H1 (cell line): Measurements from ENCODE around the gene HS1BP3. TPM values are rescaled to one million over a fixed set of nuclear protein-coding genes. Genes with fewer than 3 reads are reported as not detected.

ENCODE experiments used
- CTCF ChIA-PET: fragments of 300-600 bp; sonication (Branson Sonifier 250); formaldehyde crosslinking; loops from one replicate; lab custom pipeline; 2021; ENCODE audit not compliant: partially characterized antibody; lab: Charles Lee
- POLR2A ChIA-PET: fragments of 300-600 bp; sonication (Branson Sonifier 250); formaldehyde crosslinking; loops from one replicate; lab custom pipeline; 2021; ENCODE audit warnings: inconsistent platforms; ENCODE audit not compliant: partially characterized antibody; lab: Charles Lee
- DNase-seq, 2 experiments: peaks; one replicate each; pipeline versions ENCODE4 v3.0.0 to v3.0.0-alpha.2; 2010 to 2022; ENCODE audit warnings: low spot score in 2 of 2, low read depth in 1 of 2, mixed read lengths in 1 of 2
- FAIRE-seq: peaks from 2 replicates; lab custom pipeline; 2011; peaks lifted over from hg19 to GRCh38; lab: Jason Lieb, UNC
- H2AFZ ChIP-seq: 2 replicates; pipeline ENCODE4 v1.8.1; 2012; ENCODE audit warnings: low read length, inconsistent platforms
- H2AK5ac ChIP-seq: 2 replicates; pipeline ENCODE4 v1.6.1; 2013; ENCODE audit warnings: low read depth, low read length
- H2BK120ac ChIP-seq: replicated peaks from 2 replicates; pipeline ENCODE3; 2013; ENCODE audit warnings: low read depth, low read length, inconsistent platforms
- H2BK12ac ChIP-seq: 2 replicates; pipeline ENCODE4 v1.6.1; 2013; ENCODE audit warnings: low read depth, low read length
- H2BK15ac ChIP-seq: 2 replicates; pipeline ENCODE4 v1.6.1; 2013; ENCODE audit warnings: low read length
- H2BK20ac ChIP-seq: 2 replicates; pipeline ENCODE4 v1.6.1; 2013; ENCODE audit warnings: low read length
- H2BK5ac ChIP-seq: 2 replicates; pipeline ENCODE4 v1.6.1; 2013; ENCODE audit warnings: low read depth, low read length
- H3K14ac ChIP-seq: 2 replicates; pipeline ENCODE4 v1.6.1; 2013; ENCODE audit warnings: inconsistent platforms; ENCODE audit not compliant: insufficient read length
- H3K18ac ChIP-seq: 2 replicates; pipeline ENCODE4 v1.6.1; 2013; ENCODE audit warnings: low read length; ENCODE audit errors: extremely low read depth
- H3K23ac ChIP-seq: 2 replicates; pipeline ENCODE4 v1.6.1; 2013; ENCODE audit warnings: inconsistent platforms; ENCODE audit not compliant: insufficient read length
- H3K23me2 ChIP-seq: 2 replicates; pipeline ENCODE4 v1.6.1; 2013; ENCODE audit warnings: low read depth, low read length
- H3K27ac ChIP-seq: 2 replicates; pipeline ENCODE4 v1.6.1; 2011; ENCODE audit warnings: low read depth, low read length, inconsistent platforms
- H3K27me3 ChIP-seq, 4 experiments: replicated peaks in 1 of 4; 1 replicate in 1 of 4; 2 replicates in 3 of 4; pipeline versions ENCODE4 v1.6.1 to v1.8.1; 2011 to 2013; ENCODE audit warnings: low read length in 3 of 4, mild to moderate bottlenecking in 3 of 4, inconsistent platforms in 2 of 4, mixed read lengths in 2 of 4, moderate library complexity in 1 of 4; ENCODE audit not compliant: control insufficient read depth in 3 of 4, insufficient read depth in 3 of 4; ENCODE audit errors: extremely low read depth in 1 of 4
- H3K36me3 ChIP-seq, 4 experiments: 2 replicates each; pipeline versions ENCODE4 v1.6.1 to v1.8.1; 2011 to 2013; ENCODE audit warnings: mild to moderate bottlenecking in 4 of 4, low read length in 3 of 4, moderate library complexity in 2 of 4, control low read depth in 1 of 4, inconsistent platforms in 1 of 4; ENCODE audit not compliant: insufficient read depth in 4 of 4, control insufficient read depth in 2 of 4
- H3K4ac ChIP-seq: replicated peaks from 2 replicates; pipeline ENCODE3; 2013; ENCODE audit warnings: low read length, low read depth, mixed read lengths, inconsistent platforms; ENCODE audit not compliant: insufficient read length
- H3K4me1 ChIP-seq, 4 experiments: replicated peaks in 1 of 4; 1 replicate in 1 of 4; 2 replicates in 3 of 4; pipeline versions ENCODE4 v1.6.1 to v1.8.1; 2011 to 2013; ENCODE audit warnings: low read length in 3 of 4, inconsistent platforms in 2 of 4, mixed read lengths in 1 of 4; ENCODE audit not compliant: insufficient read depth in 4 of 4, control insufficient read depth in 3 of 4
- H3K4me2 ChIP-seq, 2 experiments: 2 replicates each; pipeline versions ENCODE4 v1.6.1 to v1.8.1; 2011 to 2013; ENCODE audit warnings: low read depth in 2 of 2, low read length in 2 of 2, control low read depth in 1 of 2, inconsistent platforms in 1 of 2, mild to moderate bottlenecking in 1 of 2; ENCODE audit not compliant: insufficient read depth in 1 of 2
- H3K4me3 ChIP-seq, 4 experiments: fragments of 200-600, 300-600 bp in 1 of 4; sonication (generic), shearing (Covaris generic), sonication (Bioruptor Twin) in 1 of 4; 2 replicates each; pipeline versions ENCODE4 v1.5.1 to v1.8.1; 2011 to 2016; ENCODE audit warnings: low read length in 4 of 4, low read depth in 3 of 4, control low read depth in 2 of 4, inconsistent platforms in 2 of 4, mild to moderate bottlenecking in 2 of 4, mixed read lengths in 1 of 4, moderate library complexity in 1 of 4; ENCODE audit not compliant: insufficient read depth in 2 of 4; ENCODE audit errors: extremely low read depth in 1 of 4
- H3K56ac ChIP-seq: replicated peaks from 2 replicates; pipeline ENCODE3; 2013; ENCODE audit warnings: low read depth, mild to moderate bottlenecking, mixed read lengths, low read length, inconsistent platforms; ENCODE audit not compliant: insufficient read length
- H3K79me1 ChIP-seq: 2 replicates; pipeline ENCODE4 v1.6.1; 2013; ENCODE audit warnings: low read depth, low read length, control low read depth
- H3K79me2 ChIP-seq, 2 experiments: 2 replicates each; pipeline versions ENCODE4 v1.6.1 to v1.8.1; 2012 to 2013; ENCODE audit warnings: low read length in 2 of 2, mild to moderate bottlenecking in 2 of 2, inconsistent platforms in 1 of 2; ENCODE audit not compliant: insufficient read depth in 2 of 2, control insufficient read depth in 1 of 2
- H3K9ac ChIP-seq, 4 experiments: replicated peaks in 1 of 4; 1 replicate in 1 of 4; 2 replicates in 3 of 4; pipeline versions ENCODE4 v1.6.1 to v1.8.1; 2011 to 2013; ENCODE audit warnings: low read depth in 3 of 4, low read length in 3 of 4, control low read depth in 2 of 4, mild to moderate bottlenecking in 2 of 4, moderate library complexity in 2 of 4, inconsistent platforms in 1 of 4; ENCODE audit errors: extremely low read depth in 1 of 4
- H3K9me3 ChIP-seq, 2 experiments: 2 replicates each; pipeline versions ENCODE4 v1.6.1 to v1.8.1; 2012 to 2013; ENCODE audit warnings: mild to moderate bottlenecking in 2 of 2, moderate library complexity in 2 of 2, control low read depth in 1 of 2, inconsistent platforms in 1 of 2, low read depth in 1 of 2, low read length in 1 of 2, mixed read lengths in 1 of 2; ENCODE audit not compliant: insufficient read depth in 2 of 2
- H4K20me1 ChIP-seq, 2 experiments: replicated peaks in 1 of 2; 2 replicates each; pipeline versions ENCODE3 to v1.8.1; 2011 to 2013; ENCODE audit warnings: inconsistent platforms in 2 of 2, low read length in 2 of 2, mild to moderate bottlenecking in 1 of 2; ENCODE audit not compliant: insufficient read depth in 2 of 2, control insufficient read depth in 1 of 2
- H4K5ac ChIP-seq: 2 replicates; pipeline ENCODE4 v1.6.1; 2013; ENCODE audit warnings: low read length, low read depth, mixed read lengths, inconsistent platforms; ENCODE audit not compliant: insufficient read length
- H4K8ac ChIP-seq: 2 replicates; pipeline ENCODE4 v1.8.0; 2013; ENCODE audit warnings: mild to moderate bottlenecking, moderate library complexity, low read length, inconsistent platforms; ENCODE audit not compliant: insufficient read depth; ENCODE audit errors: extremely low read depth
- H4K91ac ChIP-seq: replicated peaks from 2 replicates; pipeline ENCODE3; 2013; ENCODE audit warnings: low read length, mixed read lengths, inconsistent platforms; ENCODE audit not compliant: insufficient read length
- CTCF ChIP-seq, 3 experiments: IDR thresholded peaks; 1 replicate in 2 of 3; 2 replicates in 1 of 3; pipeline versions ENCODE4 v1.5.1 to v1.6.1; 2011; ENCODE audit warnings: low read length in 3 of 3, mild to moderate bottlenecking in 3 of 3, inconsistent platforms in 2 of 3, low read depth in 1 of 3, moderate library complexity in 1 of 3; ENCODE audit not compliant: insufficient read depth in 1 of 3; ENCODE audit errors: control extremely low read depth in 1 of 3
- SAP30 ChIP-seq: fragments of 300-600 bp; sonication (generic); IDR thresholded peaks from 2 replicates; pipeline ENCODE4 v1.7.1; 2012; ENCODE audit warnings: low read length, moderate library complexity, mild to moderate bottlenecking, inconsistent platforms; ENCODE audit not compliant: insufficient read depth, insufficient replicate concordance
- WGBS, 2 experiments: shearing (Covaris generic) in 1 of 2; methylation state at CpG; one replicate each; pipeline versions ENCODE4 v1.1.6 to v1.1.7; 2013 to 2015; ENCODE audit warnings: low lambda C conversion rate in 2 of 2, mixed read lengths in 2 of 2, inconsistent platforms in 1 of 2, low coverage in 1 of 2, missing lambda C conversion rate in 1 of 2; ENCODE audit not compliant: insufficient replicate concordance in 2 of 2, insufficient coverage in 1 of 2, insufficient read length in 1 of 2; ENCODE audit errors: extremely low coverage in 1 of 2, missing lambda C conversion rate in 1 of 2; 5-methylcytosine and 5-hydroxymethylcytosine counted together
- polyA plus RNA-seq, 7 experiments: library from polyadenylated mRNA; depleted of rRNA in 3 of 7; stranded (reverse) in 5 of 7; unstranded in 2 of 7; fragments of >200 nt in 5 of 7; fragments of 200-250 nt in 2 of 7; gene quantifications; 1 replicate in 5 of 7; 2 replicates in 1 of 7; 4 replicates in 1 of 7; pipeline versions ENCODE4 v1.2.1 to v1.2.3, GENCODE V29; 2011 to 2013; ENCODE audit warnings: missing spikeins in 2 of 7, mixed read lengths in 2 of 7
- total RNA-seq: library from RNA; stranded (reverse); fragmentation: NEBNext Ultra II Directional; extraction: Animal tissue kit (Norgen Biotek cat#: 25700); gene quantifications from 2 replicates; pipeline ENCODE4 v1.2.1, GENCODE V29; 2021

HS1BP3 gene
- total and polyA plus RNA-seq, 2 of the 8 experiments (the other 6 are each of a cell fraction or from before 2014, with no cell fraction given): 11.1 to 11.3 TPM

- Histone ChIP-seq H3K79me1 (no peaks in the 10 kb centered on the region), H2BK12ac (no peak overlapping the region), H3K56ac (no peak overlapping the region), H4K20me1 (peaks cover 5 to 6% of the 10 kb centered on the region in 2 experiments), H2AK5ac (no peak overlapping the region), H2BK5ac (no peak overlapping the region), H3K79me2 (no peaks in the 10 kb centered on the region), H3K4me3 (no peak overlapping the region), H3K36me3 (peaks cover 0 to 1% (median 0%) of the 10 kb centered on the region in 4 experiments; a peak in 2 of 8 replicates), H3K27ac (no peak overlapping the region), H4K5ac (no peak overlapping the region), H3K4me2 (no peak overlapping the region), H3K9ac (no peak overlapping the region), H2AFZ (no peak overlapping the region), H3K23ac (no peak overlapping the region), H4K8ac (no peak overlapping the region), H3K23me2 (no peaks in the 10 kb centered on the region), H3K9me3 (no peaks in the 10 kb centered on the region; a peak in 1 of 4 replicates), H2BK20ac (no peak overlapping the region; the same call in 1 of the 2 replicates), H2BK15ac (0 out of 2 replicates have a peak overlapping the region, but pooled peaks have one; percentile 19), H3K4ac (no peak overlapping the region), H3K4me1 (peaks cover 7 to 32% (median 17%) of the 10 kb centered on the region in 4 experiments), H4K91ac (no peak overlapping the region), H2BK120ac (no peak overlapping the region), H3K27me3 (peaks cover 10 to 42% (median 32%) of the 10 kb centered on the region in 4 experiments), H3K14ac (no peak overlapping the region), H3K18ac (no peak overlapping the region)
- no peak for TF ChIP-seq SAP30
- TF ChIP-seq CTCF (IDR thresholded peaks at IDR 0.05; ENCODE audit: control extremely low read depth in 1 of 3, insufficient read depth in 1 of 3, low read depth in 1 of 3, low read length in 3 of 3): peak in 1 of 3 experiments; percentile 22; a peak in 2 of 4 replicates
- FAIRE-seq (no peak), DNase-seq (peak in 1 of 2 experiments; percentile 66)
- CTCF ChIA-PET: interaction anchor here (0.6 to 8.7 kb wide), 37 partner anchors 9 to 642 kb away, joined by 3 to 266 read pairs (median 5); partner anchors contain the start of genes GDF7, HS1BP3 and LDAH
- POLR2A ChIA-PET: interaction anchor here (0.6 to 1.6 kb wide), 7 partner anchors 10 to 187 kb away, joined by 3 to 8 read pairs (median 3); partner anchors contain the start of genes GDF7 and LDAH
- 77% methylated on average over 6 of the region's 6 CpGs; no CpG with 5 or more reads in 1 of the 2 experiments for WGBS, 2 experiments
Measured at GRCh38 chr2:20675701-20676352, 24.9 kb upstream of the HS1BP3 start.
